ENCODE results near the gene MRPS17.

The MRPS17 gene

GRCh38 chr7:55970978-55971377 is 19.3 kb downstream of the MRPS17 start:
- TF ChIP-seq, protein P1, sequence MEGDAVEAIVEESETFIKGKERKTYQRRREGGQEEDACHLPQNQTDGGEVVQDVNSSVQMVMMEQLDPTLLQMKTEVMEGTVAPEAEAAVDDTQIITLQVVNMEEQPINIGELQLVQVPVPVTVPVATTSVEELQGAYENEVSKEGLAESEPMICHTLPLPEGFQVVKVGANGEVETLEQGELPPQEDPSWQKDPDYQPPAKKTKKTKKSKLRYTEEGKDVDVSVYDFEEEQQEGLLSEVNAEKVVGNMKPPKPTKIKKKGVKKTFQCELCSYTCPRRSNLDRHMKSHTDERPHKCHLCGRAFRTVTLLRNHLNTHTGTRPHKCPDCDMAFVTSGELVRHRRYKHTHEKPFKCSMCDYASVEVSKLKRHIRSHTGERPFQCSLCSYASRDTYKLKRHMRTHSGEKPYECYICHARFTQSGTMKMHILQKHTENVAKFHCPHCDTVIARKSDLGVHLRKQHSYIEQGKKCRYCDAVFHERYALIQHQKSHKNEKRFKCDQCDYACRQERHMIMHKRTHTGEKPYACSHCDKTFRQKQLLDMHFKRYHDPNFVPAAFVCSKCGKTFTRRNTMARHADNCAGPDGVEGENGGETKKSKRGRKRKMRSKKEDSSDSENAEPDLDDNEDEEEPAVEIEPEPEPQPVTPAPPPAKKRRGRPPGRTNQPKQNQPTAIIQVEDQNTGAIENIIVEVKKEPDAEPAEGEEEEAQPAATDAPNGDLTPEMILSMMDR (IDR thresholded peaks at IDR 0.05; ENCODE audit: low read depth, low read length) = no peak
- no peak overlapping the region for H3K4me3 ChIP-seq (ENCODE audit: low read depth, low read length)
- in situ Hi-C loops (cut with HindIII; ENCODE audit: low sequenced_read_pairs) = no loop called here
- no peak for DNase-seq (ENCODE audit: low read depth, low spot score)

- no peak for DNase-seq (ENCODE audit: low read depth, low spot score)
- no peak overlapping the region for H3K4me3 ChIP-seq (ENCODE audit: low read depth, low read length)
- in situ Hi-C loops (cut with HindIII; ENCODE audit: low sequenced_read_pairs) = no loop called here
- TF ChIP-seq, protein P1 (IDR thresholded peaks at IDR 0.05; ENCODE audit: low read depth, low read length) = no peak
Observed at GRCh38 chr7:55973747-55974250, 22.1 kb downstream of the MRPS17 start.

DNA sequence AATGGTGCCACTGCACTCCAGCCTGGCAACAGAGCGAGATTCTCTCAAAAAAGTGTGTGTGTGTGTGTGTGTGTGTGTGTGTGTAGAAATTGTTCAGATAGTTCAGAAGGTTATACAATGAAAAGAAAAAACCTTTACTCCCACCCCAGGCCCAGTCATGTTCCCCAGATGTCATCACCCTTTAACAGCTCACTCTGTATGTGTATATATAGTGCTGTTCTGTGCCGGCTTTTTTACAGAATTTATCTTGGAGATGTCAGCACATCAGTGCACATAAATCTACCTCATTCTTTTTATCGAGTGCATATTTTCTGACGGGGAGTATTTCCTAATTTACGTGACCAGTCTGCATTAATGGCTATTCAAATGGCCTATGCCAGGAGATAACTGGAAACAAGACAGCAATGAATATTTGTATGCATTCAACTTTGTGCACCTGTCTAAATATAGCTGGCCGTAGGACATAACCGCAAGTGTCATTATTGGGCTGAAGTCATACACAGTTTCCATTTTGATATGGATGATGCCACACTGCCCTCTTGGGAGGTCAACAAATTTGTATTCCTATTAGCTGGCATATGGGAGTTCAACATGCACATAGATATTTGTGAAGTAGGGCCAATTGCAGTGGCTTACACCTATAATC is 24.4 kb downstream of the MRPS17 start:
- DNase-seq (ENCODE audit: low read depth, low spot score) = no peak
- TF ChIP-seq, protein P1 (IDR thresholded peaks at IDR 0.05; ENCODE audit: low read depth, low read length) = no peak
- H3K4me3 ChIP-seq (ENCODE audit: low read depth, low read length) = no peak overlapping the region
- in situ Hi-C loops (cut with HindIII; ENCODE audit: low sequenced_read_pairs) = no loop called here

GRCh38 chr7:55977831-55978230 is 26.2 kb downstream of the MRPS17 start:
- H3K4me3 ChIP-seq (ENCODE audit: low read depth, low read length) = no peak overlapping the region
- peak; percentile 64 for DNase-seq (ENCODE audit: low read depth, low spot score)
- TF ChIP-seq, protein P1 (IDR thresholded peaks at IDR 0.05; ENCODE audit: low read depth, low read length) = no peak
- in situ Hi-C loops (cut with HindIII; ENCODE audit: low sequenced_read_pairs) = no loop called here

DNA sequence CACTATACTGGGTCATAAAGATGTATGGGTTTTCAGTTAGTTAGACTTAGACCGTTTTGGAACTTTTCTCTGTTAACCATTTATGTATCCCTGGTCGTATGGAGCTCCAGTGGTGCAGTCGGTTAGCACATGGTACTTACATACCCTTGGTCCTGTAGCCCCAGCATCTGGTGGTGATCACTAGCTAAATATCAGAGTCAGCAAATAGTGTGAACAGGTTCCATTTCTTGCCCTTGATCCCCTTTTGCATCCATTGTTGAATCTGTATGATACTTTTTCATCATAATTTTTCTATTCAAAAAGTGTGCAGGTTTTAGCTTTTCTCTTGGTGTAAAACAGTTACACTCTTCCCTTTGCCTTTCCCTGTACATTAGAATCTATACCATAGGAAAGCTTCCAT is 28.6 kb downstream of the MRPS17 start:
- H3K4me3 ChIP-seq (ENCODE audit: low read depth, low read length) = no peak overlapping the region
- in situ Hi-C loops (cut with HindIII; ENCODE audit: low sequenced_read_pairs) = no loop called here
- TF ChIP-seq, protein P1 (IDR thresholded peaks at IDR 0.05; ENCODE audit: low read depth, low read length) = no peak

DNA sequence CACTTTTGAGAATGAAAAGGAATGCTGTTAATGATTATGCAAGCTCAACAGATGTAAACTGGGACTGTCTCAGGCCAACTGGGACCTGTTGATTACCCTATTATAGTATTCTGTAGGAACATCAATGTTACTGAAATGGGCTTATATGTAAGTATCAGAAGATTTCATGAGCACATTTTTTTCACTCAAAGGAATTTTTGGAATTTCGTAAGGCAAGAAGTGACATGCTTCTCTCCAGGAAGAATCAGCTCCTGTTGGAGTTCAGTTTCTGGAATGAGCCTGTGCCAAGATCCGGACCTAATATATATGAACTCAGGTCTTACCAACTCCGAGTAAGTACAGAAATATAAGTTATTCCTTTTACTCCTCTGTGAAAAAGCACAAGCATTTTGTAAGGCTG is 31.9 kb downstream of the MRPS17 start:
- in situ Hi-C loops (cut with HindIII; ENCODE audit: low sequenced_read_pairs) = no loop called here
- TF ChIP-seq, protein P1 (IDR thresholded peaks at IDR 0.05; ENCODE audit: low read depth, low read length) = no peak

More for the DNA sequence above, 28.6 kb downstream of the MRPS17 start:
- no peak for DNase-seq (ENCODE audit: low read depth, low spot score)

More for the DNA sequence above, 31.9 kb downstream of the MRPS17 start:
- H3K4me3 ChIP-seq (ENCODE audit: low read depth, low read length) = no peak overlapping the region
- DNase-seq (ENCODE audit: low read depth, low spot score) = no peak

All from astrocyte of the spinal cord (primary cell).